NCI-H1436 (cell line): ENCODE measurements around the gene LRP2.
"Not testable (repeated sequence)": the region's sequence is repeated elsewhere in the genome, so short reads cannot be mapped to it uniquely, and the experiment has no call there.

Experiments used
- DNase-seq: peaks from one replicate; lab custom pipeline; 2025; lab: John Stamatoyannopoulos, UW

Gene LRP2

GRCh38 chr2:169348321-169349024 lies 13.9 kb downstream of the LRP2 start:
- no peak for DNase-seq

- DNase-seq = no peak
These were observed 16.6 kb downstream of the LRP2 start for GRCh38 chr2:169345486-169346437.

- no peak for DNase-seq
These were observed 17.4 kb downstream of the LRP2 start for GRCh38 chr2:169344736-169345485.

- no peak for DNase-seq
These were observed 19.1 kb downstream of the LRP2 start for GRCh38 chr2:169343202-169343601.

- DNase-seq = no peak
These were observed 22.7 kb downstream of the LRP2 start for GRCh38 chr2:169339657-169340056.

- no peak for DNase-seq
These were observed 25.6 kb downstream of the LRP2 start for GRCh38 chr2:169336695-169337094.

GRCh38 chr2:169330555-169331198 lies 31.7 kb downstream of the LRP2 start:
- DNase-seq = peak; percentile 5

GRCh38 chr2:169329688-169330554 lies 32.4 kb downstream of the LRP2 start:
- DNase-seq = peak; percentile 81

GRCh38 chr2:169328785-169329184 lies 33.5 kb downstream of the LRP2 start:
- DNase-seq = no peak

- not testable (repeated sequence) for DNase-seq
These were observed 34.5 kb downstream of the LRP2 start for GRCh38 chr2:169327837-169328236.

- DNase-seq = not testable (repeated sequence)
These were observed 36.4 kb downstream of the LRP2 start for GRCh38 chr2:169325886-169326285.

- DNase-seq = no peak
These were observed 37.6 kb downstream of the LRP2 start for GRCh38 chr2:169324581-169325260.

GRCh38 chr2:169323841-169324240 lies 38.5 kb downstream of the LRP2 start:
- no peak for DNase-seq

- DNase-seq = no peak
These were observed 41.8 kb downstream of the LRP2 start for GRCh38 chr2:169320561-169320960.

- no peak for DNase-seq
These were observed 47.0 kb downstream of the LRP2 start for GRCh38 chr2:169315357-169315756.

- not testable (repeated sequence) for DNase-seq
These were observed 54.0 kb downstream of the LRP2 start for GRCh38 chr2:169308349-169308748.

- not testable (repeated sequence) for DNase-seq
These were observed 57.6 kb downstream of the LRP2 start for GRCh38 chr2:169304689-169305088.

- no peak for DNase-seq
These were observed 58.6 kb downstream of the LRP2 start for GRCh38 chr2:169303579-169304305.

GRCh38 chr2:169302364-169302763 lies 60.0 kb downstream of the LRP2 start:
- DNase-seq = no peak
